Stimulated activated CD4-positive, alpha-beta T cell treated with anti-CD3 and anti-CD28 coated beads, Interleukin-4, amount 100 ng/mL, for 24 hours (primary cell): Measurements from ENCODE around the gene AMZ2.
A peak's percentile ranks its signal among the peaks of the same experiment; 100 is the strongest.
"Not testable (repeated sequence)": the region's sequence is repeated elsewhere in the genome, so short reads cannot be mapped to it uniquely, and the experiment has no call there.

Source experiments
- DNase-seq: peaks from one replicate; pipeline ENCODE4 v3.0.0-alpha.2; 2020

AMZ2 gene

GRCh38 chr17:68220786-68221185 is 27.1 kb upstream of the AMZ2 start:
- DNase-seq: not testable (repeated sequence)

GRCh38 chr17:68221786-68222185 is 26.1 kb upstream of the AMZ2 start:
- no peak for DNase-seq

- no peak for DNase-seq
Observed at GRCh38 chr17:68222606-68223005, 25.2 kb upstream of the AMZ2 start.

- DNase-seq: not testable (repeated sequence)
Observed at GRCh38 chr17:68225055-68225454, 22.8 kb upstream of the AMZ2 start.

GRCh38 chr17:68228039-68228680 is 19.7 kb upstream of the AMZ2 start:
- peak; percentile 29 for DNase-seq

GRCh38 chr17:68228817-68229570 is 18.8 kb upstream of the AMZ2 start:
- no peak for DNase-seq

GRCh38 chr17:68229619-68230018 is 18.2 kb upstream of the AMZ2 start:
- DNase-seq: no peak

GRCh38 chr17:68231131-68231530 is 16.7 kb upstream of the AMZ2 start:
- DNase-seq: not testable (repeated sequence)

GRCh38 chr17:68231541-68231940 is 16.3 kb upstream of the AMZ2 start:
- no peak for DNase-seq

GRCh38 chr17:68232741-68233140 is 15.1 kb upstream of the AMZ2 start:
- DNase-seq: not testable (repeated sequence)

- DNase-seq: peak; percentile 60
Observed at GRCh38 chr17:68234726-68235335, 13.0 kb upstream of the AMZ2 start.

GRCh38 chr17:68235336-68235791 is 12.5 kb upstream of the AMZ2 start:
- DNase-seq: not testable (repeated sequence)

- peak; percentile 47 for DNase-seq
Observed at GRCh38 chr17:68237369-68238163, 10.3 kb upstream of the AMZ2 start.

- DNase-seq: no peak
Observed at GRCh38 chr17:68238164-68238870, 9.5 kb upstream of the AMZ2 start.

- DNase-seq: peak; percentile 40
Observed at GRCh38 chr17:68238871-68239253, 9.0 kb upstream of the AMZ2 start.

- no peak for DNase-seq
Observed at GRCh38 chr17:68239632-68240366, 8.0 kb upstream of the AMZ2 start.

- DNase-seq: no peak
Observed at GRCh38 chr17:68246271-68247028, 1.4 kb upstream of the AMZ2 start.

- no peak for DNase-seq
Observed at GRCh38 chr17:68248199-68248825, 469 bp downstream of the AMZ2 start.

GRCh38 chr17:68248891-68249290 is 1.0 kb downstream of the AMZ2 start:
- peak; percentile 56 for DNase-seq

- no peak for DNase-seq
Observed at GRCh38 chr17:68249354-68249765, 1.5 kb downstream of the AMZ2 start.
